Measurements from ENCODE around the gene INO80E. TPM values are rescaled to one million over a fixed set of nuclear protein-coding genes. Genes with fewer than 3 reads are reported as not detected.

The INO80E gene
- total and polyA plus RNA-seq, 8 donors = 42.1 to 59.6 (median 51.6) TPM

DNA sequence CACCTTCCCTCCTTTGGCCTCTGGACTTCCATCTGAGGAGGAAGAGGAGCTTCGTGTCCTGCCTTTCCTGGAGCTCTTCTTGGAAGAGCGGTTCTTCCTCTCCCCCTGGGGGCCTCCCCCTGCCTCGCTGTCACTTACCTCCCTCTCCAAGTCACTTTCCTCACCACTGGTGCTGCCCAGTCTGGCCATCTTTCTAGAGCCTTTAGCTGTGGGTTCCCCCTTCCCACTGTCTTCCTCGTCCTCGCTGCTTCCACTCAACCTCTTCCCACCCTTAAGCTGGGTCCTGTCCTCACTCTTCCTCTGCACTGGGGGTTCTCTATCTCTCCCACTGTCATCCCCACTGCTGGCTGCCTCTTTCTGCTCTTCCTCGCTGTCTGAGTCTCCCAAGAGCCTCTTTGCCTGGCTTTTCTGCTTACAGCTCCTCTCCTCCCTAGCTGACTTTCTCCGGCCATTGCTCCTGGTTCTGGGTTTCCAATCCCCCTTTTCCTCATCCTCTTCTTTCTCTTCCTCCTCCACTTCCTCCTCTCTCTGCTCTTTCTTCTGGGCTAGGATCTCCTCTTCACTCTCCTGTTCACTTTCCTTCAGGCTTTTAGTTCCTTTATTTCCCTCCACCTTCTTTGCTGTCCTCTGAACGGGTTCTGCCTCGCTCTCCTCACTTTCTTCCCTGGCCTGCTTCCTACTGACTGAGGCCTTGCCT is 2.0 kb upstream of the INO80E start:
- no peaks in the 10 kb centered on the region for H3K27me3 ChIP-seq
- no peak for ATAC-seq
- peak overlapping the region; percentile 93 to 96 for H3K27ac ChIP-seq
- TF ChIP-seq, protein P1, sequence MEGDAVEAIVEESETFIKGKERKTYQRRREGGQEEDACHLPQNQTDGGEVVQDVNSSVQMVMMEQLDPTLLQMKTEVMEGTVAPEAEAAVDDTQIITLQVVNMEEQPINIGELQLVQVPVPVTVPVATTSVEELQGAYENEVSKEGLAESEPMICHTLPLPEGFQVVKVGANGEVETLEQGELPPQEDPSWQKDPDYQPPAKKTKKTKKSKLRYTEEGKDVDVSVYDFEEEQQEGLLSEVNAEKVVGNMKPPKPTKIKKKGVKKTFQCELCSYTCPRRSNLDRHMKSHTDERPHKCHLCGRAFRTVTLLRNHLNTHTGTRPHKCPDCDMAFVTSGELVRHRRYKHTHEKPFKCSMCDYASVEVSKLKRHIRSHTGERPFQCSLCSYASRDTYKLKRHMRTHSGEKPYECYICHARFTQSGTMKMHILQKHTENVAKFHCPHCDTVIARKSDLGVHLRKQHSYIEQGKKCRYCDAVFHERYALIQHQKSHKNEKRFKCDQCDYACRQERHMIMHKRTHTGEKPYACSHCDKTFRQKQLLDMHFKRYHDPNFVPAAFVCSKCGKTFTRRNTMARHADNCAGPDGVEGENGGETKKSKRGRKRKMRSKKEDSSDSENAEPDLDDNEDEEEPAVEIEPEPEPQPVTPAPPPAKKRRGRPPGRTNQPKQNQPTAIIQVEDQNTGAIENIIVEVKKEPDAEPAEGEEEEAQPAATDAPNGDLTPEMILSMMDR (IDR thresholded peaks at IDR 0.05) = no peak
- no peak for DNase-seq
- H3K36me3 ChIP-seq = peaks cover 0 to 55% of the 10 kb centered on the region in 2 donors
- peak overlapping the region in 1 of 2 donors; percentile 99 for H3K4me3 ChIP-seq
- peaks cover 22 to 40% of the 10 kb centered on the region in 2 donors for H3K4me1 ChIP-seq
- H3K9me3 ChIP-seq = no peaks in the 10 kb centered on the region
- intact Hi-C loops (cut with DNase I) = no loop called here

DNA sequence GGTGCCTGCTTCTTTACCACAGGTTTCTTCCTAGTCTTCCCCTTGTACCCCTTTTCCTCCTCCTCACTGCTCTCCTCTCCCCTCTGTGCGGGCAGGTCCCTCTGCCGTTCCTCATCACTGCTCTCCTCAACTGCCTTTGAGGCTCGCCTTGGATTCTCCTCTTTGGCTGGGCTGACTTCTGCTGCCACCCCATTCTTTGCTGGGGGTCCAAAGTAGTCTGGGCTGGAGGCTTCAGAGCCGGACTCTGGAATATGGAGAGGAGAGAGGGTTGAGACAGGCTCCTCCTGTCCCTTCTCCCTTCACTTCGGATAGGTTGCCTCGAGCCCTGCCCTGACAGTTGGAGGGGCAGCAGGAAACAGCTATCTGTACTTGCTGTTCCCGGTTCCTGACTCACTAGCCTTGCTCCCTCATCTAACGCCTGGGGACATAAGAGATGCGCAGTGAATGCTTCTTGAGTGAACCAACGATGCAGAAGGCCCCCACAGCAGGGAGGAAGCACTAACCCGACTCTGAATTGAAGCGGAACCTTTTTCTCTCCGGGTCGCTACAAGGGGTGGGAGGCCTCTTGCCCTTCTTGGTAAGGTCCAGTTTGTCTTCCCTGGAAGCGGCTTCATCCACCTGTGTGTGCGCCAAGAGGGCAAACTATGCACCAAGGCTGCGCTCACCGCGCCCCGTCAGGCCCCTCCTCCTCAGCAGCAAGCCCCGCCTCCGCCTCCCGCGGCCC is 1.3 kb upstream of the INO80E start:
- no peaks in the 10 kb centered on the region for H3K9me3 ChIP-seq
- peak overlapping the region; percentile 95 to 99 for H3K4me3 ChIP-seq
- ATAC-seq (peak; percentile 79), DNase-seq (peak in 2 of 4 donors; percentile 40 to 94)
- peaks cover 0 to 48% of the 10 kb centered on the region in 2 donors for H3K36me3 ChIP-seq
- intact Hi-C loops (cut with DNase I) = no loop called here
- peak overlapping the region; percentile 93 to 96 for H3K27ac ChIP-seq
- TF ChIP-seq, protein P1 (IDR thresholded peaks at IDR 0.05) = no peak
- H3K27me3 ChIP-seq = no peaks in the 10 kb centered on the region
- H3K4me1 ChIP-seq = peaks cover 22 to 40% of the 10 kb centered on the region in 2 donors

DNA sequence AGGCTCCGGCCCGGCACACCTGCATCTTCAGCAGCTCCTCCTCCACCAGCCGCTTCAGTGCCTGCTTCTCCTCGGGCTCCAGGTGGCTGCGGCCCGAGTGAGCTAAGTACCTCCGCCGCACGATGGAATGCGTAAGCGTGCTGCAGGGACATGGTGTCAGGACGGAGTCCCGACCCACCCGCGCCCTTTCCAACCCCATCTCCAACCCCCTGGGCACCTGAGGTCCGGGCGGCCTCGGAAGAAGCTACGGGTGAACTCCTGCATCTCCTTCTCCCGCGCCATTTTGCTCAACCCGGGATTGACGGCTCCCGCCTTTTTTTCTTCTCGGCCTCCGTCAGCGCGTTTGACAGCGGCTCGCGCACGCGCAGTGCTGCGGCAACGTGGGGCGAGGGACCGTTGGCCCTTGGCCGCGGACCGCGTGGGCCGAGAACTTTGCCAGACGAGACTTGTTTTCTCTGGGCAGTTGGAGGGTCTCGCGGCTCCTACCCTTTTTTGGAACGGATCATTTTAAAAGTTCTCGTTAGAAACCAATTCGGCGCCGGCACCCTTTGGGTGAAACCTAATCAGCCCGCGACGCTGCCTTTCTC is 624 bp upstream of the INO80E start, which contains the start of gene HIRIP3:
HIRIP3 (minus strand) TSS at position 294 of the 587 bp plus-strand sequence; CDS start at position 282, 12 bp downstream.
- peaks cover 20 to 40% of the 10 kb centered on the region in 2 donors for H3K4me1 ChIP-seq
- TF ChIP-seq, protein P1 (IDR thresholded peaks at IDR 0.05) = no peak
- no peaks in the 10 kb centered on the region for H3K27me3 ChIP-seq
- intact Hi-C loops (cut with DNase I) = no loop called here
- H3K9me3 ChIP-seq = no peaks in the 10 kb centered on the region
- H3K4me3 ChIP-seq = peak within 1 kb of the TSS; percentile 95 to 99
- DNase-seq (peak in 3 of 4 donors; percentile 87 to 94 (median 91)), ATAC-seq (peak; percentile 70)
- H3K27ac ChIP-seq = peak within 1 kb of the TSS; percentile 93 to 96
- peaks cover 0 to 46% of the 10 kb centered on the region in 2 donors for H3K36me3 ChIP-seq

DNA sequence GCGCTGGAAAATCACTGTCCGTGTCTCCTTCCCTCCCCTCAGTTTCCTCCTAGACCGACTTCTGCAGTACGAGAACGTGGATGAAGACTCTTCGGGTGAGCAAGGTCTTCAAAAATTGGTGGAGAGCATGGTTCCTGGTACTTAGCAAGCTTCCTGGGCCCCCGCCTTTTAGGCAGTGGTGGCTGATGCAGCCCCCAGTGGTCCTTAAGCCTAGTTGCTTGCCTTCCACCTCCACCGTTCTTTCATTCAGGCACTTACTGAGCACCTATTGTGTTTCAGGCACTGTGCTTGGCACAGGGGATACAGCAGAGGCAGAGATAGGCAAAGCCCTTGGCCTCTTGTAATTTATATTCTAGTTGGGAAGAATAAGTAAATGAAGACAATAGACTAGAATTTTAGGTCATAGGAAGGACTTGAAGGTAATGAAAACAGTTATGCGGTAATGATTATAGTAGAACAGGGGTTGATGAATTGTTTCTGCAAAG is 767 bp downstream of the INO80E start:
- Histone ChIP-seq H3K27me3 (no peaks in the 10 kb centered on the region), H3K27ac (peak overlapping the region; percentile 93 to 96)
- TF ChIP-seq, protein P1 (IDR thresholded peaks at IDR 0.05) = no peak

More for the DNA sequence above, 767 bp downstream of the INO80E start:
- no peaks in the 10 kb centered on the region for H3K9me3 ChIP-seq
- peaks cover 11 to 40% of the 10 kb centered on the region in 2 donors for H3K4me1 ChIP-seq
- DNase-seq (no peak), ATAC-seq (no peak)
- H3K36me3 ChIP-seq = peaks cover 0 to 46% of the 10 kb centered on the region in 2 donors
- peak overlapping the region; percentile 95 to 99 for H3K4me3 ChIP-seq
- intact Hi-C loops (cut with DNase I) = no loop called here
